Left lung (tissue), 10 donors: ENCODE measurements around the gene ANTXR1. TPM values are rescaled to one million over a fixed set of nuclear protein-coding genes. Genes with fewer than 3 reads are reported as not detected.
A peak's percentile ranks its signal among the peaks of the same experiment; 100 is the strongest.

Experiments used
- ATAC-seq: fragments of 200-7000 bp; cut with Tn5 transposase; one replicate; pipeline ENCODE4 v1.9.1; 2020; ENCODE audit warnings: moderate library complexity
- DNase-seq, 4 donors: peaks; one replicate each; pipeline ENCODE4 v3.0.0-alpha.2; 2013 to 2020
- H3K27ac ChIP-seq, 2 donors: fragments of 200-600 bp; sonication (generic) in 1 of 2; one replicate each; pipeline versions ENCODE4 v1.5.0 to v1.8.0; 2020 to 2021
- H3K27me3 ChIP-seq, 2 donors: fragments of 200-600 bp; sonication (generic) in 1 of 2; one replicate each; pipeline versions ENCODE4 v1.5.0 to v1.8.0; 2020 to 2021
- H3K36me3 ChIP-seq, 2 donors: fragments of 200-600 bp; sonication (generic) in 1 of 2; one replicate each; pipeline versions ENCODE4 v1.5.0 to v1.8.0; 2020 to 2021
- H3K4me1 ChIP-seq, 2 donors: fragments of 200-600 bp; one replicate each; pipeline ENCODE4 v1.8.0; 2021
- H3K4me3 ChIP-seq, 2 donors: fragments of 200-600 bp; sonication (generic) in 1 of 2; one replicate each; pipeline versions ENCODE4 v1.5.0 to v1.8.0; 2020 to 2021; ENCODE audit warnings: mild to moderate bottlenecking in 1 of 2
- H3K9me3 ChIP-seq, 2 donors: fragments of 200-600 bp; sonication (generic) in 1 of 2; one replicate each; pipeline versions ENCODE4 v1.5.0 to v1.8.0; 2020 to 2021
- CTCF ChIP-seq, 2 donors: fragments of 200-600 bp; sonication (generic) in 1 of 2; IDR thresholded peaks; one replicate each; pipeline versions ENCODE4 v1.5.0 to v1.8.0; 2021; ENCODE audit warnings: antibody characterized with exemption in 2 of 2
- intact Hi-C, 2 donors: fragments of 100-400 bp; cut with DNase I; formaldehyde crosslinking; loops; one replicate each; pipeline versions ENCODE4 v1.11.2 to v1.14.2; 2022
- polyA plus RNA-seq, 6 donors: library from polyadenylated mRNA; unstranded; fragments of 120-200 nt; gene quantifications; one replicate each; pipeline ENCODE4 v1.2.1, GENCODE V29; 2013; ENCODE audit not compliant: insufficient read length in 6 of 6
- total RNA-seq, 2 donors: library from RNA; stranded (reverse); fragmentation: NEBNext Ultra II Directional; extraction: Animal tissue kit (Norgen Biotek cat#: 25700); gene quantifications; one replicate each; pipeline ENCODE4 v1.2.1, GENCODE V29; 2021
- donor health status: DM: no; HTN: yes; CAD: no.
- donor health status: DM: no; HTN: no; CAD: no.

Gene ANTXR1
- total and polyA plus RNA-seq, 8 donors, result 70.2 to 115 (median 87.3) TPM

GRCh38 chr2:69087211-69087911 lies 74.4 kb downstream of the ANTXR1 start:
- no peak for DNase-seq
- Histone ChIP-seq H3K27me3 (no peaks in the 10 kb centered on the region), H3K4me1 (peaks cover 0 to 39% of the 10 kb centered on the region in 2 donors), H3K4me3 (no peak overlapping the region), H3K9me3 (no peaks in the 10 kb centered on the region), H3K27ac (no peak overlapping the region), H3K36me3 (no peaks in the 10 kb centered on the region)
- intact Hi-C loops, result no loop called here
- TF ChIP-seq CTCF (IDR thresholded peaks at IDR 0.05), result no peak
- ATAC-seq, result no peak

GRCh38 chr2:69087912-69088240 lies 74.9 kb downstream of the ANTXR1 start:
- Histone ChIP-seq H3K4me1 (peaks cover 0 to 34% of the 10 kb centered on the region in 2 donors), H3K36me3 (no peaks in the 10 kb centered on the region), H3K4me3 (no peak overlapping the region), H3K27me3 (no peaks in the 10 kb centered on the region), H3K9me3 (no peaks in the 10 kb centered on the region), H3K27ac (no peak overlapping the region)
- TF ChIP-seq CTCF (IDR thresholded peaks at IDR 0.05), result no peak
- intact Hi-C loops, result no loop called here
- ATAC-seq (no peak), DNase-seq (no peak)

GRCh38 chr2:69088466-69088865 lies 75.5 kb downstream of the ANTXR1 start:
- peaks cover 0 to 28% of the 10 kb centered on the region in 2 donors for H3K4me1 ChIP-seq
- H3K27me3 ChIP-seq, result no peaks in the 10 kb centered on the region
- H3K36me3 ChIP-seq, result no peaks in the 10 kb centered on the region
- intact Hi-C loops, result no loop called here
- H3K27ac ChIP-seq, result no peak overlapping the region
- TF ChIP-seq CTCF (IDR thresholded peaks at IDR 0.05), result no peak
- peak; percentile 41 for ATAC-seq
- no peak overlapping the region for H3K4me3 ChIP-seq
- no peak for DNase-seq
- H3K9me3 ChIP-seq, result no peaks in the 10 kb centered on the region

- intact Hi-C loops, result no loop called here
- DNase-seq (peak in 1 of 4 donors; percentile 60), ATAC-seq (peak; percentile 36)
- H3K4me1 ChIP-seq, result peaks cover 0 to 20% of the 10 kb centered on the region in 2 donors
- H3K9me3 ChIP-seq, result no peaks in the 10 kb centered on the region
- H3K4me3 ChIP-seq, result no peak overlapping the region
- no peaks in the 10 kb centered on the region for H3K36me3 ChIP-seq
- H3K27me3 ChIP-seq, result no peaks in the 10 kb centered on the region
- no peak for TF ChIP-seq CTCF (IDR thresholded peaks at IDR 0.05)
- H3K27ac ChIP-seq, result peak overlapping the region; percentile 17 to 55
Observed at GRCh38 chr2:69089266-69089665, 76.3 kb downstream of the ANTXR1 start.

- ATAC-seq (peak; percentile 34), DNase-seq (no peak)
- Histone ChIP-seq H3K27ac (peak overlapping the region; percentile 17 to 55), H3K27me3 (no peaks in the 10 kb centered on the region), H3K9me3 (no peaks in the 10 kb centered on the region), H3K36me3 (no peaks in the 10 kb centered on the region), H3K4me3 (no peak overlapping the region), H3K4me1 (peaks cover 0 to 20% of the 10 kb centered on the region in 2 donors)
- no peak for TF ChIP-seq CTCF (IDR thresholded peaks at IDR 0.05)
- intact Hi-C loops, result no loop called here
Observed at GRCh38 chr2:69089998-69090397, 77.0 kb downstream of the ANTXR1 start.
